ENCODE results near the gene FRMD4A. TPM values are rescaled to one million over a fixed set of nuclear protein-coding genes. Genes with fewer than 3 reads are reported as not detected.

Gene FRMD4A
- total and polyA plus RNA-seq, 12 donors, result 17.4 to 43.4 (median 30.3) TPM

DNA sequence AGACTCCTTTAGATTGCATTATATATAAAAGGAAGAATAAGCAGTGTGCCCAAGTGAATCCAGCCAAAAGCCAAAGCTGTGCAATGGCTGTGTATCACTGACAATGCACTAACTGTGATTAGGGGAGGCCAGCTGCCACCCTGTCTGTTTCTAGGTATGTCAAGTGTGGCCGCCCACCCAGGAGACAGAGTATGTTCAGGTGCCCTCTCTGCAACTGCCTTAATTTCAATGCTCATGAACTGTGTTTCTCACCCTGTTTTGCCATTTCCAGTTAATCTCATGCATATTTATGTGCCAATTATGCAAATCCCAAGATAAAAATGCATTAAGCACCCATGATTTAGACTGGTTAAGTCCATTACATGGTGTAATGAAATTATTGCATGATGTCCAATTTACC lies 159.4 kb downstream of the FRMD4A start:
- 98 to 100% methylated on average over 1 of the region's 1 CpG for WGBS, 2 donors
- H3K27ac ChIP-seq, result no peak overlapping the region
- TF ChIP-seq, protein P1, sequence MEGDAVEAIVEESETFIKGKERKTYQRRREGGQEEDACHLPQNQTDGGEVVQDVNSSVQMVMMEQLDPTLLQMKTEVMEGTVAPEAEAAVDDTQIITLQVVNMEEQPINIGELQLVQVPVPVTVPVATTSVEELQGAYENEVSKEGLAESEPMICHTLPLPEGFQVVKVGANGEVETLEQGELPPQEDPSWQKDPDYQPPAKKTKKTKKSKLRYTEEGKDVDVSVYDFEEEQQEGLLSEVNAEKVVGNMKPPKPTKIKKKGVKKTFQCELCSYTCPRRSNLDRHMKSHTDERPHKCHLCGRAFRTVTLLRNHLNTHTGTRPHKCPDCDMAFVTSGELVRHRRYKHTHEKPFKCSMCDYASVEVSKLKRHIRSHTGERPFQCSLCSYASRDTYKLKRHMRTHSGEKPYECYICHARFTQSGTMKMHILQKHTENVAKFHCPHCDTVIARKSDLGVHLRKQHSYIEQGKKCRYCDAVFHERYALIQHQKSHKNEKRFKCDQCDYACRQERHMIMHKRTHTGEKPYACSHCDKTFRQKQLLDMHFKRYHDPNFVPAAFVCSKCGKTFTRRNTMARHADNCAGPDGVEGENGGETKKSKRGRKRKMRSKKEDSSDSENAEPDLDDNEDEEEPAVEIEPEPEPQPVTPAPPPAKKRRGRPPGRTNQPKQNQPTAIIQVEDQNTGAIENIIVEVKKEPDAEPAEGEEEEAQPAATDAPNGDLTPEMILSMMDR (IDR thresholded peaks at IDR 0.05), result no peak

DNA sequence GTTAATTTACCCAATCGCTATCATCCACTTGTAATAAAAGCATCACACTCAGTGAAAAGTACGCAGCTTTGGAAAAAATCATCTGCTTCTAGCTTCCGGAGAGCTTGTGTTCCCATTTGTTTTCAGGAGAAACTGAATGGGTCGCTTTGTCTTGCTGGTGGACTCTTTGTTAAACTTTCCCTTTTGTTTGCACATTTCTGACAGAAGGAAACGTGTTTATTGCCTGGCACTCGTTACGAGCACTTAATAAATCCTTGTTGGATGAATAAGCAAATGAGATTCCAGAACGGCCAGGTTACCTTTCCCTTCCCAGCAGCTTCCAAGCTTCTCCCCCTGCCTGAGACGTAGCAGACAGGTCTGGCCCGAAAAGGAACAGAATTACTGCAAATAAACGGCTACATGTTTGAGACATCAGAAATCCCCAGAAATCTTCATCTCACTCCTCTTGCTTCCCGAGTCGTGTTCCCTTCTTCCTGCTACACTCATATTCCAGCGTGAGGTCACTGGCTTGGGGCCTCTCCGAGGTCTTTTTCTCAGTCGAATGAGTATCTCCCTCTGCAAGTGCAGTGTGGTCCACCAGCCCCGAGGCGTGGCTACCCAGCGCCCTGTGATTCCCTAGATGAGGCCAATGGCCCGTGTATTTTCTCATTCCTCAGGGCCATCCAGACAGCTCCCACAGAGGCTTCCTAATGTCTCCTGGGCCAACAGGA lies 167.2 kb downstream of the FRMD4A start:
- TF ChIP-seq, protein P1 (IDR thresholded peaks at IDR 0.05), result no peak
- Histone ChIP-seq H3K4me1 (no peaks in the 10 kb centered on the region), H3K4me3 (no peak overlapping the region), H3K27ac (no peak overlapping the region), H3K9me3 (peaks cover 0 to 3% (median 0%) of the 10 kb centered on the region in 11 donors), H3K27me3 (peaks cover 0 to 46% (median 36%) of the 10 kb centered on the region in 7 donors), H3K36me3 (no peaks in the 10 kb centered on the region)
- 74 to 76% methylated on average over 20 of the region's 20 CpGs for WGBS, 2 donors
- intact Hi-C loops (cut with DNase I), result no loop called here
- DNase-seq (no peak), ATAC-seq (no peak)

More for the DNA sequence above, 159.4 kb downstream of the FRMD4A start:
- intact Hi-C loops (cut with DNase I), result loop anchor here in 2 of 10 donors (10.0 kb wide), 2 partner anchors 123 to 377 kb away; no protein-coding TSS in a partner anchor
- no peak for ATAC-seq
- Histone ChIP-seq H3K9me3 (no peaks in the 10 kb centered on the region), H3K4me1 (peaks cover 0 to 15% (median 12%) of the 10 kb centered on the region in 9 donors), H3K36me3 (no peaks in the 10 kb centered on the region), H3K4me3 (no peak overlapping the region), H3K27me3 (peaks cover 0 to 85% (median 49%) of the 10 kb centered on the region in 7 donors)
- DNase-seq, result no peak

DNA sequence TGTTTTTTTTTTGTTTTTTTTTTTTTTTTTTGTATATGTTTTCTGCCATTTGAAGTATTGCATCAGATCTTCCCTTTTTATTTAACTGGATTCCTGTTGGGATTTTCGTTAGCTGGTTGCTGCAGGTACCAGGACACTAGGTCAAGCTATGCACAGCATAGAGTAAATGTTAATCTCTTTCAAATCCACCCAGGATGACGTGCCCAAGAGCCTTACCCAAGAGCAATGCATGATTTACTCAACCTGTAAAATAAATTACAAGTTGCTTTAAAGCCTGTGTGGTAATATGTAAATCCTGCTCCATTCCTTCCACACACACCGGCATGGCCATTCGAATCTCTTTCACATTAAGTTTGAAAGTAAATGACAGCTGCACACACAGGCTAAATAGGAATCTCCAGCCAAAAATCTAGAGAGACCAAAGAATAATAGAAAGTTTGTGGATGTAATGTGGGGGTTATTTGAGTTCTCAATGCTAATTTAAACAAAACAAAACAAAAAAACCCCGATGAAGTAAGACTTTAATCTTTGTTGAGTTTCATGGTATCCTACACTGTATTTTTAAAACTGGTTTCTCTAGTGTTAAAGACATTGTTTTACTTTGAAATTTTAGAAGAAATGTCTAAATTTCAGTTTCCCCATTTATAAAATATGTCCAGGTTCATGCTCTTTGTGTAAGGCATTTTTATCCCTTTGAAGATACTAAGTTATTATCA lies 167.9 kb downstream of the FRMD4A start:
- peaks cover 0 to 42% (median 33%) of the 10 kb centered on the region in 7 donors for H3K27me3 ChIP-seq
- intact Hi-C loops (cut with DNase I), result no loop called here
- peaks cover 0 to 3% (median 0%) of the 10 kb centered on the region in 11 donors for H3K9me3 ChIP-seq
- TF ChIP-seq, protein P1 (IDR thresholded peaks at IDR 0.05), result no peak
- H3K27ac ChIP-seq, result no peak overlapping the region
- H3K4me1 ChIP-seq, result no peaks in the 10 kb centered on the region
- no peaks in the 10 kb centered on the region for H3K36me3 ChIP-seq
- DNase-seq, result no peak
- no peak overlapping the region for H3K4me3 ChIP-seq
- no peak for ATAC-seq
- 69 to 76% methylated on average over 5 of the region's 5 CpGs for WGBS, 2 donors

DNA sequence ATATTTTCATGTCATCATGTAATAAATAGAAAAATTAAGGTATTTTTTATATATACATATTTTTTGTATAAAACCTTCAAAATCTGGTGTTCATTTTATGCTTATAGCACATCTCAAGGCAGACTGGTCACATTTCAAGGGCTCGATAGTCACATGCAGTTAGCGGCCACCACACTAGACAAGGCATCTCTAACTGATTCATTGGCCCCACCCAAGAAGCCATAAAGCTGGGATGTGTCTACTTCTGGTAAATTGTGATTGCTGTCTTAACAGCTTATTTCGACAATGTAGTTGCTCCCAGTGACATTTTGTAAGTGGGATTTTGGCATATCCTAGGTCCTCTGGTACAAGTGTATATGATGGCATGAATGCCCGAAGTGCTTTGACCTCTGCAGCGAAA lies 168.7 kb downstream of the FRMD4A start:
- TF ChIP-seq, protein P1 (IDR thresholded peaks at IDR 0.05), result no peak
- ATAC-seq (no peak), DNase-seq (no peak)
- intact Hi-C loops (cut with DNase I), result no loop called here
- WGBS, 2 donors, result 92 to 98% methylated on average over 5 of the region's 5 CpGs
- Histone ChIP-seq H3K4me3 (no peak overlapping the region), H3K9me3 (peaks cover 0 to 3% (median 0%) of the 10 kb centered on the region in 11 donors), H3K4me1 (no peaks in the 10 kb centered on the region), H3K27me3 (peaks cover 0 to 35% (median 25%) of the 10 kb centered on the region in 7 donors), H3K27ac (no peak overlapping the region), H3K36me3 (no peaks in the 10 kb centered on the region)

Data from heart right ventricle (tissue), 16 donors.